HEK293 (cell line): ENCODE results near the gene PACRG.

ENCODE experiments used
- SCRT1 ChIP-seq: fragments of 450-650 bp; formaldehyde crosslinking; IDR thresholded peaks from 2 replicates; pipeline ENCODE4 v1.5.1; 2016; ENCODE audit warnings: missing biosample characterization, missing genetic modification characterization, borderline replicate concordance
- ZBTB1 ChIP-seq: fragments of 450-650 bp; formaldehyde crosslinking; IDR thresholded peaks from 2 replicates; pipeline ENCODE4 v1.5.1; 2016; ENCODE audit warnings: missing biosample characterization, missing genetic modification characterization
- ZNF600 ChIP-seq: fragments of 450-650 bp; formaldehyde crosslinking; IDR thresholded peaks from 2 replicates; pipeline ENCODE4 v1.5.1; 2016; ENCODE audit warnings: missing biosample characterization, missing genetic modification characterization
- TF ChIP-seq, protein P1 (sequence below): fragments of 450-650 bp; formaldehyde crosslinking; IDR thresholded peaks from 2 replicates; pipeline ENCODE4 v1.5.1; 2016; ENCODE audit warnings: missing biosample characterization, missing genetic modification characterization

DNA sequence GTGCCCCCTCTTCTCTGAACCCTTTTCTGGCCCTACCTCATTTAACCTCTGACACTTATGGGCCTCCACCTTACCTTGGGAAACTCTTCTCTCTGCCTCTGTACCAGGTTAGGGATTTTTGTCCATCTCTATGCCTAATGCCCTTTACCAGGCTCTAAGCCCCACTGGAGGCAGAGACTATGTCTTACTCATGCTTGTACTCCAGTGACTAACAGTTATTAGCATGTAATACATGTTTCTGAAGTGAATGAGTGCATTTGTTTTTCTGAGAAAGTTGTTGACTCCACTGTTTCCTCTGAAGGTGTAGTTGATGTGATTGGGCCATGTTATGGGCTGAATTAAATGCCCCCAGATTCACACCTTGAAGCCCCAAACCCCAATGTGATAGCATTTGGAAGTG is 234.3 kb downstream of the PACRG start:
- TF ChIP-seq SCRT1 (tag by site-specific recombination) (no peak), ZBTB1 (tag by site-specific recombination) (no peak), ZNF600 (tag by site-specific recombination) (no peak)
- TF ChIP-seq, protein P1, sequence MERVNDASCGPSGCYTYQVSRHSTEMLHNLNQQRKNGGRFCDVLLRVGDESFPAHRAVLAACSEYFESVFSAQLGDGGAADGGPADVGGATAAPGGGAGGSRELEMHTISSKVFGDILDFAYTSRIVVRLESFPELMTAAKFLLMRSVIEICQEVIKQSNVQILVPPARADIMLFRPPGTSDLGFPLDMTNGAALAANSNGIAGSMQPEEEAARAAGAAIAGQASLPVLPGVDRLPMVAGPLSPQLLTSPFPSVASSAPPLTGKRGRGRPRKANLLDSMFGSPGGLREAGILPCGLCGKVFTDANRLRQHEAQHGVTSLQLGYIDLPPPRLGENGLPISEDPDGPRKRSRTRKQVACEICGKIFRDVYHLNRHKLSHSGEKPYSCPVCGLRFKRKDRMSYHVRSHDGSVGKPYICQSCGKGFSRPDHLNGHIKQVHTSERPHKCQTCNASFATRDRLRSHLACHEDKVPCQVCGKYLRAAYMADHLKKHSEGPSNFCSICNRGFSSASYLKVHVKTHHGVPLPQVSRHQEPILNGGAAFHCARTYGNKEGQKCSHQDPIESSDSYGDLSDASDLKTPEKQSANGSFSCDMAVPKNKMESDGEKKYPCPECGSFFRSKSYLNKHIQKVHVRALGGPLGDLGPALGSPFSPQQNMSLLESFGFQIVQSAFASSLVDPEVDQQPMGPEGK: no peak
